Epithelial cell of prostate (primary cell): ENCODE measurements around the gene GOLGA3.
A peak's percentile ranks its signal among the peaks of the same experiment; 100 is the strongest.
"Not testable (repeated sequence)": the region's sequence is repeated elsewhere in the genome, so short reads cannot be mapped to it uniquely, and the experiment has no call there.

ENCODE experiments used
- DNase-seq: peaks from one replicate; pipeline ENCODE4 v3.0.0-alpha.2; 2011; ENCODE audit warnings: low read depth, low spot score
- H3K27ac ChIP-seq: fragments of 450-650 bp; 2 replicates; pipeline ENCODE4 v1.5.1; 2017; ENCODE audit warnings: mild to moderate bottlenecking

GOLGA3 gene

GRCh38 chr12:132761032-132761920 is 67.4 kb downstream of the GOLGA3 start, which contains the start of gene ANKLE2:
Gene ANKLE2, minus strand, starts transcription at chr12:132761832. Its CDS starts 34 bp downstream, at chr12:132761798.
- DNase-seq, result peak; percentile 8
- peak within 1 kb of the TSS; percentile 99 for H3K27ac ChIP-seq

GRCh38 chr12:132759359-132759758 is 69.3 kb downstream of the GOLGA3 start:
- DNase-seq, result no peak
- H3K27ac ChIP-seq, result peak overlapping the region; percentile 99

- not testable (repeated sequence) for H3K27ac ChIP-seq, DNase-seq
These were observed 69.8 kb downstream of the GOLGA3 start for GRCh38 chr12:132758825-132759224.

- no peak for DNase-seq
- no peak overlapping the region for H3K27ac ChIP-seq
These were observed 74.3 kb downstream of the GOLGA3 start for GRCh38 chr12:132754160-132754932.

GRCh38 chr12:132753670-132754069 is 75.0 kb downstream of the GOLGA3 start:
- DNase-seq, H3K27ac ChIP-seq: not testable (repeated sequence)

GRCh38 chr12:132748319-132748718 is 80.3 kb downstream of the GOLGA3 start:
- DNase-seq, result no peak
- no peak overlapping the region for H3K27ac ChIP-seq

GRCh38 chr12:132747896-132748295 is 80.8 kb downstream of the GOLGA3 start:
- DNase-seq, result no peak

GRCh38 chr12:132747395-132747794 is 81.3 kb downstream of the GOLGA3 start:
- DNase-seq, result no peak
- no peak overlapping the region for H3K27ac ChIP-seq

More at GRCh38 chr12:132747896-132748295, 80.8 kb downstream of the GOLGA3 start:
- H3K27ac ChIP-seq, result no peak overlapping the region

GRCh38 chr12:132746613-132747012 is 82.1 kb downstream of the GOLGA3 start:
- H3K27ac ChIP-seq, result no peak overlapping the region
- DNase-seq, result no peak

GRCh38 chr12:132743831-132744230 is 84.8 kb downstream of the GOLGA3 start:
- no peak for DNase-seq
- H3K27ac ChIP-seq, result no peak overlapping the region

GRCh38 chr12:132741620-132742019 is 87.0 kb downstream of the GOLGA3 start:
- no peak for DNase-seq
- H3K27ac ChIP-seq, result no peak overlapping the region

GRCh38 chr12:132740652-132741051 is 88.0 kb downstream of the GOLGA3 start:
- no peak for DNase-seq
- no peak overlapping the region for H3K27ac ChIP-seq

- no peak overlapping the region for H3K27ac ChIP-seq
- no peak for DNase-seq
These were observed 88.4 kb downstream of the GOLGA3 start for GRCh38 chr12:132740313-132740646.

- H3K27ac ChIP-seq, result no peak overlapping the region
- no peak for DNase-seq
These were observed 88.9 kb downstream of the GOLGA3 start for GRCh38 chr12:132739600-132740312.

- no peak overlapping the region for H3K27ac ChIP-seq
- DNase-seq, result no peak
These were observed 91.8 kb downstream of the GOLGA3 start for GRCh38 chr12:132736913-132737312.

GRCh38 chr12:132736378-132736777 is 92.3 kb downstream of the GOLGA3 start:
- no peak overlapping the region for H3K27ac ChIP-seq

GRCh38 chr12:132735496-132735895 is 93.2 kb downstream of the GOLGA3 start:
- H3K27ac ChIP-seq, result no peak overlapping the region
- DNase-seq, result no peak

More at GRCh38 chr12:132736378-132736777, 92.3 kb downstream of the GOLGA3 start:
- no peak for DNase-seq

- no peak for DNase-seq
- no peak overlapping the region for H3K27ac ChIP-seq
These were observed 94.5 kb downstream of the GOLGA3 start for GRCh38 chr12:132734206-132734605.

GRCh38 chr12:132731574-132731973 is 97.1 kb downstream of the GOLGA3 start:
- no peak for DNase-seq
- no peak overlapping the region for H3K27ac ChIP-seq

- no peak for DNase-seq
- no peak overlapping the region for H3K27ac ChIP-seq
These were observed 98.3 kb downstream of the GOLGA3 start for GRCh38 chr12:132730353-132730752.
